Gastrocnemius medialis (tissue), 4 donors: Measurements from ENCODE around the gene STAMBPL1.

Experiments used
- POLR2A ChIP-seq, 2 donors: fragments of 450-650 bp; IDR thresholded peaks; one replicate each; pipeline ENCODE4 v1.6.1; 2017; ENCODE audit warnings: antibody characterized with exemption in 2 of 2, mild to moderate bottlenecking in 2 of 2, moderate library complexity in 2 of 2
- TF ChIP-seq, protein P1 (sequence below), 5 experiments: fragments of 450-650 bp in 3 of 5; fragments of 200-600 bp in 2 of 5; sonication (generic) in 2 of 5; IDR thresholded peaks in 4 of 5; conservative IDR thresholded peaks in 1 of 5; 1 replicate in 4 of 5; 2 replicates in 1 of 5; pipeline ENCODE4 v1.5.1; 2016 to 2019; ENCODE audit warnings: antibody characterized with exemption in 5 of 5, mild to moderate bottlenecking in 3 of 5, moderate library complexity in 3 of 5

GRCh38 chr10:88870089-88870488, 10.0 kb upstream of the STAMBPL1 start:
- TF ChIP-seq, protein P1, sequence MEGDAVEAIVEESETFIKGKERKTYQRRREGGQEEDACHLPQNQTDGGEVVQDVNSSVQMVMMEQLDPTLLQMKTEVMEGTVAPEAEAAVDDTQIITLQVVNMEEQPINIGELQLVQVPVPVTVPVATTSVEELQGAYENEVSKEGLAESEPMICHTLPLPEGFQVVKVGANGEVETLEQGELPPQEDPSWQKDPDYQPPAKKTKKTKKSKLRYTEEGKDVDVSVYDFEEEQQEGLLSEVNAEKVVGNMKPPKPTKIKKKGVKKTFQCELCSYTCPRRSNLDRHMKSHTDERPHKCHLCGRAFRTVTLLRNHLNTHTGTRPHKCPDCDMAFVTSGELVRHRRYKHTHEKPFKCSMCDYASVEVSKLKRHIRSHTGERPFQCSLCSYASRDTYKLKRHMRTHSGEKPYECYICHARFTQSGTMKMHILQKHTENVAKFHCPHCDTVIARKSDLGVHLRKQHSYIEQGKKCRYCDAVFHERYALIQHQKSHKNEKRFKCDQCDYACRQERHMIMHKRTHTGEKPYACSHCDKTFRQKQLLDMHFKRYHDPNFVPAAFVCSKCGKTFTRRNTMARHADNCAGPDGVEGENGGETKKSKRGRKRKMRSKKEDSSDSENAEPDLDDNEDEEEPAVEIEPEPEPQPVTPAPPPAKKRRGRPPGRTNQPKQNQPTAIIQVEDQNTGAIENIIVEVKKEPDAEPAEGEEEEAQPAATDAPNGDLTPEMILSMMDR (IDR thresholded peaks at IDR 0.05 in 4 of 5, conservative IDR thresholded peaks at IDR 0.05 in 1 of 5), result no peak
- TF ChIP-seq POLR2A (IDR thresholded peaks at IDR 0.05), result no peak
